ENCODE measurements around the gene LANCL3. TPM values are rescaled to one million over a fixed set of nuclear protein-coding genes. Genes with fewer than 3 reads are reported as not detected.

Gene LANCL3
- total and polyA plus RNA-seq, 2 experiments from 2014 or later: 0.28 to 0.87 TPM

DNA sequence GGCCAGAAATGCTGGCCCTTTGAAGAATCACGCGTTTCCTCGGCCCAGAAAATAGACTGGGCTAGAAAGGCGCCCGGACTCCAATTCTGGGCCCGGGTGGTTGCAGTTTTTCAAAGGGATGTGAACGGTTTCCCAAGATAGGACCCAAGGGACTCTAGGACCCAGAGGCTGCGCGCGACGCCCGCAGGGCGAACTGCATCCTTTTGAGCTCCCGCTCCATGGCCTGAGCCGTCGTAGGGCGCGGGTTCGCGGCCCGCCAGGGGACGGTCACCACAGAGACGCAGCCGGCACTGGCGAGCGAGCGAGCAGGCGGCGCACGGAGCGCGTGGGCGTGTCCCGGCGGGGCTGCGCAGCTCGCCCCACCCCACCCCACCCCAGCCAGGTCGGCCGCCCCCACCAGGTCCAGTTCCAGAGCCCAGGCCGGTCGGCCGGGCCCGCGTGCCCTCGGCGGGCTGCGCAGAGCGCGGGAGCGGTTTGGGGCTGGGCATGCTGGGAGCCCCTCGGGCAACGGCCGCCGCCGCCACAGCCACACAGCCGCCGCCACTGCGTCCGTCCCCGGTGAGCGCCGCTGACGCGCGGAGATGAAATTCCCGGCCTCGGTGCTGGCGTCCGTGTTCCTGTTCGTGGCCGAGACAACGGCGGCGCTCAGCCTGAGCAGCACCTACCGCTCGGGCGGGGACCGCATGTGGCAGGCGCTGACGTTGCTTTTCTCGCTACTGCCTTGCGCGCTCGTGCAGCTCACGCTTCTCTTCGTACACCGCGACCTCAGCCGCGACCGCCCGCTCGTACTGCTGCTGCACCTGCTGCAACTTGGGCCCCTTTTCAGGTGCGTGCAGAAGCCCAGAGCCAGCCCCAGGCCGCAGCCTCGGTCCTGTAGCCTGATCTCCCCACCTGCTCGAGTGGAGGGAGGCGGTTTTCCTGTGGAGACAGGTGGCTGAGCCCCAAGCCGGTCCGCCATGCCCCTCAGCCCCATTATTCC, 114.2 kb downstream of the LANCL3 start, which contains the start of gene XK:
XK (plus strand) TSS at position 411 of the 979 bp plus-strand sequence; CDS start at position 582, 171 bp downstream.
- Histone ChIP-seq H3K9me3 (ENCODE audit: low read depth) (no peaks in the 10 kb centered on the region), H3K9me2 (replicated peaks; ENCODE audit: insufficient read depth) (no peaks in the 10 kb centered on the region), H3K4me2 (peak within 1 kb of the TSS; percentile 90), H2AFZ (peak within 1 kb of the TSS; percentile 63), H3K27ac (no peak within 1 kb of the TSS), H3K79me2 (no peaks in the 10 kb centered on the region), H3K4me3 (peak within 1 kb of the TSS; percentile 13), H3K27me3 (no peaks in the 10 kb centered on the region), H3K36me3 (replicated peaks; ENCODE audit: insufficient read depth, low read depth) (no peaks in the 10 kb centered on the region), H4K20me1 (ENCODE audit: insufficient read depth, poor library complexity, severe bottlenecking) (no peaks in the 10 kb centered on the region), H3K4me1 (ENCODE audit: insufficient read depth) (no peaks in the 10 kb centered on the region)
- TF ChIP-seq CTCF (IDR thresholded peaks at IDR 0.05; ENCODE audit: poor library complexity): no peak
- TF ChIP-seq EZH2 (IDR thresholded peaks at IDR 0.05; ENCODE audit: borderline replicate concordance): no peak
- TF ChIP-seq EZH2phosphoT487 (IDR thresholded peaks at IDR 0.05; ENCODE audit: low read depth, severe bottlenecking, unreplicated experiment): no peak
- DNase-seq (ENCODE audit: low spot score): peak; percentile 49
- WGBS (ENCODE audit: low lambda C conversion rate, missing lambda C conversion rate): 43% methylated on average over 58 of the region's 100 CpGs

- H3K27ac ChIP-seq: no peak overlapping the region
Observed at GRCh38 chrX:37686369-37686995, 115.0 kb downstream of the LANCL3 start.

DNA sequence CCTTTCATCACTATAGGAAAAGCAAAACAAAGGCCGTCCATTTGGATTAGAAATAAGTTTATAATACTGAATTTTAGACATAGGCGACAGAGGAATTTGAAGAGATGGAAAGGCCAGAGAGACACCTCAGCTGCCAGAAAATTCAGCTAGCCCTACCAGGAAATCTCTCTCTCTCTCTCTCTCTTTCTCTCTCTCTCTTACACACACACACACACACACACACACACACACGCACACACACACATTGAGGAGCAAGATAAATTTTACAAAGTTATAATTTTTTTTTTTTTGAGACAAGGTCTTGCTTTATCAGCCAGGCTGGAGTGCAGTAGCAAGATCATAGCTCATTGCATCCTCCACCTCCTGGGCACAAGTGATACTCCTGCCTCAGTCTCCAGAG, 115.5 kb downstream of the LANCL3 start:
- TF ChIP-seq EZH2phosphoT487 (IDR thresholded peaks at IDR 0.05; ENCODE audit: low read depth, severe bottlenecking, unreplicated experiment) (no peak), EZH2 (IDR thresholded peaks at IDR 0.05; ENCODE audit: borderline replicate concordance) (no peak), CTCF (IDR thresholded peaks at IDR 0.05; ENCODE audit: poor library complexity) (no peak)
- Histone ChIP-seq H3K79me2 (no peaks in the 10 kb centered on the region), H3K27ac (no peak overlapping the region), H3K4me2 (no peak overlapping the region), H3K4me3 (no peak overlapping the region), H4K20me1 (ENCODE audit: insufficient read depth, poor library complexity, severe bottlenecking) (no peaks in the 10 kb centered on the region), H3K9me3 (ENCODE audit: low read depth) (no peaks in the 10 kb centered on the region), H3K9me2 (replicated peaks; ENCODE audit: insufficient read depth) (no peaks in the 10 kb centered on the region), H3K36me3 (replicated peaks; ENCODE audit: insufficient read depth, low read depth) (no peaks in the 10 kb centered on the region), H2AFZ (no peak overlapping the region), H3K4me1 (ENCODE audit: insufficient read depth) (no peaks in the 10 kb centered on the region), H3K27me3 (no peaks in the 10 kb centered on the region)
- WGBS (ENCODE audit: low lambda C conversion rate, missing lambda C conversion rate): 89% methylated on average over 3 of the region's 3 CpGs
- DNase-seq (ENCODE audit: low spot score): no peak

More at GRCh38 chrX:37686369-37686995, 115.0 kb downstream of the LANCL3 start:
- Histone ChIP-seq H4K20me1 (ENCODE audit: insufficient read depth, poor library complexity, severe bottlenecking) (no peaks in the 10 kb centered on the region), H3K4me2 (peak overlapping the region; percentile 90), H3K27me3 (no peaks in the 10 kb centered on the region), H3K4me1 (ENCODE audit: insufficient read depth) (no peaks in the 10 kb centered on the region), H3K36me3 (replicated peaks; ENCODE audit: insufficient read depth, low read depth) (no peaks in the 10 kb centered on the region), H3K9me3 (ENCODE audit: low read depth) (no peaks in the 10 kb centered on the region), H3K79me2 (no peaks in the 10 kb centered on the region), H3K9me2 (replicated peaks; ENCODE audit: insufficient read depth) (no peaks in the 10 kb centered on the region), H3K4me3 (no peak overlapping the region), H2AFZ (peak overlapping the region; percentile 63)
- WGBS (ENCODE audit: low lambda C conversion rate, missing lambda C conversion rate): 80% methylated on average over 9 of the region's 9 CpGs
- DNase-seq (ENCODE audit: low spot score): no peak
- TF ChIP-seq EZH2 (IDR thresholded peaks at IDR 0.05; ENCODE audit: borderline replicate concordance) (no peak), CTCF (IDR thresholded peaks at IDR 0.05; ENCODE audit: poor library complexity) (no peak)

Data from hepatocyte (in vitro differentiated cells).